ENCODE data around the gene COL20A1.

Gene COL20A1

GRCh38 chr20:63367446-63368055 lies 74.6 kb downstream of the COL20A1 start:
- in situ Hi-C loops (cut with HindIII; ENCODE audit: low sequenced_read_pairs) = no loop called here

GRCh38 chr20:63368151-63368550 lies 75.2 kb downstream of the COL20A1 start:
- in situ Hi-C loops (cut with HindIII; ENCODE audit: low sequenced_read_pairs) = no loop called here
- TF ChIP-seq, protein P1, sequence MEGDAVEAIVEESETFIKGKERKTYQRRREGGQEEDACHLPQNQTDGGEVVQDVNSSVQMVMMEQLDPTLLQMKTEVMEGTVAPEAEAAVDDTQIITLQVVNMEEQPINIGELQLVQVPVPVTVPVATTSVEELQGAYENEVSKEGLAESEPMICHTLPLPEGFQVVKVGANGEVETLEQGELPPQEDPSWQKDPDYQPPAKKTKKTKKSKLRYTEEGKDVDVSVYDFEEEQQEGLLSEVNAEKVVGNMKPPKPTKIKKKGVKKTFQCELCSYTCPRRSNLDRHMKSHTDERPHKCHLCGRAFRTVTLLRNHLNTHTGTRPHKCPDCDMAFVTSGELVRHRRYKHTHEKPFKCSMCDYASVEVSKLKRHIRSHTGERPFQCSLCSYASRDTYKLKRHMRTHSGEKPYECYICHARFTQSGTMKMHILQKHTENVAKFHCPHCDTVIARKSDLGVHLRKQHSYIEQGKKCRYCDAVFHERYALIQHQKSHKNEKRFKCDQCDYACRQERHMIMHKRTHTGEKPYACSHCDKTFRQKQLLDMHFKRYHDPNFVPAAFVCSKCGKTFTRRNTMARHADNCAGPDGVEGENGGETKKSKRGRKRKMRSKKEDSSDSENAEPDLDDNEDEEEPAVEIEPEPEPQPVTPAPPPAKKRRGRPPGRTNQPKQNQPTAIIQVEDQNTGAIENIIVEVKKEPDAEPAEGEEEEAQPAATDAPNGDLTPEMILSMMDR (IDR thresholded peaks at IDR 0.05; ENCODE audit: low read depth, low read length) = no peak
- DNase-seq (ENCODE audit: low read depth, low spot score) = no peak
- no peak overlapping the region for H3K4me3 ChIP-seq (ENCODE audit: low read depth, low read length)

More at GRCh38 chr20:63367446-63368055, 74.6 kb downstream of the COL20A1 start:
- no peak overlapping the region for H3K4me3 ChIP-seq (ENCODE audit: low read depth, low read length)
- TF ChIP-seq, protein P1 (IDR thresholded peaks at IDR 0.05; ENCODE audit: low read depth, low read length) = no peak
- no peak for DNase-seq (ENCODE audit: low read depth, low spot score)

GRCh38 chr20:63369024-63369530 lies 76.1 kb downstream of the COL20A1 start:
- no peak for DNase-seq (ENCODE audit: low read depth, low spot score)
- TF ChIP-seq, protein P1 (IDR thresholded peaks at IDR 0.05; ENCODE audit: low read depth, low read length) = no peak
- in situ Hi-C loops (cut with HindIII; ENCODE audit: low sequenced_read_pairs) = no loop called here
- H3K4me3 ChIP-seq (ENCODE audit: low read depth, low read length) = no peak overlapping the region

- no peak for DNase-seq (ENCODE audit: low read depth, low spot score)
- TF ChIP-seq, protein P1 (IDR thresholded peaks at IDR 0.05; ENCODE audit: low read depth, low read length) = no peak
- no peak overlapping the region for H3K4me3 ChIP-seq (ENCODE audit: low read depth, low read length)
- in situ Hi-C loops (cut with HindIII; ENCODE audit: low sequenced_read_pairs) = no loop called here
Observed at GRCh38 chr20:63369724-63370617, 77.0 kb downstream of the COL20A1 start.

DNA sequence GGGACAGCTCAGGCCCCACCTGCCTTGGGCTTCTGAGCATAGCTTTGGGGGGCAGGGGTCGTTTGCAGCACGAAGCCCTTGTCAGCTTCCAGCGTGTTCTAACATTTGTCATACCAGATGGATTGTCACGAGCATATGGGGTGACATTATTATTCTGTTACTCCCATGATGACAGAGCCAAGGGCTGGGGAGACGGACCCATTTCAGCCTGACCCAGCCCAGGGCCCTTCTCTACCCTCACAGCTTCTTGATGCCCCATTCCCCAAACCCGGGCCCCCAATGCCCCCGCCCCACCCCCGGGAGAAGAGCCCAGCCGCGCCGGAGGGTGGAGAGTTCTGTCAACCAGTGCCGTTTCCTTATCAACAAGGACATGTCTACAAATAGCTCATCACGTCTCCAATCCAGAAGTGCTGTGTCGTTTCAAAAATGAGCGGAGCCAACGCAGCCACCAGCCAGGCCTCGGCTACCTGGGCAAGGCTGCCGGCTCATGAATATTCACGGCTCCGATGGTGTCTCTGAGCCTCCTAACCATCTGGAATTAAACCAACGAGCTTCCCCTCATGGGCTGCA lies 77.7 kb downstream of the COL20A1 start:
- in situ Hi-C loops (cut with HindIII; ENCODE audit: low sequenced_read_pairs) = no loop called here
- DNase-seq (ENCODE audit: low read depth, low spot score) = no peak
- TF ChIP-seq, protein P1 (IDR thresholded peaks at IDR 0.05; ENCODE audit: low read depth, low read length) = no peak
- H3K4me3 ChIP-seq (ENCODE audit: low read depth, low read length) = no peak overlapping the region

DNA sequence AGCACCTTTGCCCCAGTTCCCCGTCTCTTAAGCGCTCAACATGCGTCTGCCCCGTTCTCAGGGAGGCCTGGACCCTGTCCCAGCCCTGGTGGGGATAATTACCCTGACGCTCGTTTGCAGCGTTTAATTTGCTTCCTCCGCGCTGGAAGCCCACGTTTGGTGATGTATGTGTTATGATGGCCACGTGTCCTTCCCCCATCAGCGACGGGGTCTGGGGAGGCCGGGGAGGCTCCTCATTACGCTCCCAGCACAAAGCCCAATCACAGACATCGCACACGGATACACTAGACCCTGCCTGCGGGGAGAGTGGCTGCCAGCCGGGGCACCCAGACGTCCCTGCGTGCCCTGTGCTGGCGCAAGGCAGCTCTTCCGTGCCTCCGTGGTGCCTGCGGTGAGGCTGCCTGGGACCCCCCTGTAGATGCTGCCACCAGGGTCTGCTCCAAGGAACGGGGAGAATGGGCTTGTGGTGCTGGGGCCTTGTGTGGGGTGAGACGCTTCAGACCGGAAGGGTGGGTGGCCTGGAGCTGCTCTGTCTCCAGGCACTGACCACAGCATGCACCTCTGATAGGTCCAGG lies 78.4 kb downstream of the COL20A1 start:
- in situ Hi-C loops (cut with HindIII; ENCODE audit: low sequenced_read_pairs) = no loop called here
- TF ChIP-seq, protein P1 (IDR thresholded peaks at IDR 0.05; ENCODE audit: low read depth, low read length) = no peak
- no peak overlapping the region for H3K4me3 ChIP-seq (ENCODE audit: low read depth, low read length)
- DNase-seq (ENCODE audit: low read depth, low spot score) = no peak

Measured in astrocyte of the spinal cord (primary cell).